ENCODE data around the gene ROCK2.
"Not testable (repeated sequence)": the region's sequence is repeated elsewhere in the genome, so short reads cannot be mapped to it uniquely, and the experiment has no call there.

ROCK2 gene

GRCh38 chr2:11340717-11341116, 3.7 kb downstream of the ROCK2 start:
- no peak for DNase-seq (ENCODE audit: low read depth)

GRCh38 chr2:11339508-11340083, 4.8 kb downstream of the ROCK2 start:
- no peak for DNase-seq (ENCODE audit: low read depth)

GRCh38 chr2:11338580-11338979, 5.9 kb downstream of the ROCK2 start:
- DNase-seq (ENCODE audit: low read depth), result no peak

- DNase-seq (ENCODE audit: low read depth), result no peak
Measured at GRCh38 chr2:11337909-11338308, 6.5 kb downstream of the ROCK2 start.

GRCh38 chr2:11336189-11336588, 8.2 kb downstream of the ROCK2 start:
- DNase-seq (ENCODE audit: low read depth), result no peak

GRCh38 chr2:11333427-11334183, 10.8 kb downstream of the ROCK2 start:
- DNase-seq (ENCODE audit: low read depth), result no peak

GRCh38 chr2:11332596-11332995, 11.8 kb downstream of the ROCK2 start:
- no peak for DNase-seq (ENCODE audit: low read depth)

GRCh38 chr2:11330457-11331142, 13.8 kb downstream of the ROCK2 start:
- no peak for DNase-seq (ENCODE audit: low read depth)

GRCh38 chr2:11329776-11330175, 14.7 kb downstream of the ROCK2 start:
- DNase-seq (ENCODE audit: low read depth), result no peak

- not testable (repeated sequence) for DNase-seq (ENCODE audit: low read depth)
Measured at GRCh38 chr2:11328522-11328921, 15.9 kb downstream of the ROCK2 start.

GRCh38 chr2:11327871-11328270, 16.6 kb downstream of the ROCK2 start:
- no peak for DNase-seq (ENCODE audit: low read depth)

GRCh38 chr2:11326677-11327211, 17.7 kb downstream of the ROCK2 start:
- DNase-seq (ENCODE audit: low read depth), result no peak

- no peak for DNase-seq (ENCODE audit: low read depth)
Measured at GRCh38 chr2:11325961-11326676, 18.3 kb downstream of the ROCK2 start.

- DNase-seq (ENCODE audit: low read depth), result no peak
Measured at GRCh38 chr2:11321847-11322246, 22.6 kb downstream of the ROCK2 start.

GRCh38 chr2:11320698-11321492, 23.5 kb downstream of the ROCK2 start:
- no peak for DNase-seq (ENCODE audit: low read depth)

- no peak for DNase-seq (ENCODE audit: low read depth)
Measured at GRCh38 chr2:11319939-11320338, 24.5 kb downstream of the ROCK2 start.

- DNase-seq (ENCODE audit: low read depth), result no peak
Measured at GRCh38 chr2:11315074-11315705, 29.2 kb downstream of the ROCK2 start.

GRCh38 chr2:11314487-11314886, 29.9 kb downstream of the ROCK2 start:
- no peak for DNase-seq (ENCODE audit: low read depth)

GRCh38 chr2:11312770-11313471, 31.5 kb downstream of the ROCK2 start:
- DNase-seq (ENCODE audit: low read depth), result no peak

- no peak for DNase-seq (ENCODE audit: low read depth)
Measured at GRCh38 chr2:11311543-11311942, 32.9 kb downstream of the ROCK2 start.
